GM18867 (cell line): ENCODE measurements around the gene RIC8A.
"Not testable (repeated sequence)": the region's sequence is repeated elsewhere in the genome, so short reads cannot be mapped to it uniquely, and the experiment has no call there.

Source experiments
- ATAC-seq: cut with Tn5 transposase; IDR thresholded peaks from one replicate; pipeline ENCODE4 v1.9.1; 2021; ENCODE audit warnings: mild to moderate bottlenecking, moderate library complexity; ENCODE audit not compliant: unreplicated experiment

RIC8A gene

GRCh38 chr11:207208-207862, at the start of gene RIC8A, which contains the start of gene BET1L:
TSS of gene RIC8A (plus strand) at chr11:207708. CDS start at chr11:208855, 1,147 bp downstream.
TSS of gene BET1L (minus strand) at chr11:207399. CDS start at chr11:207321, 78 bp downstream.
- ATAC-seq = peak; percentile 81

DNA sequence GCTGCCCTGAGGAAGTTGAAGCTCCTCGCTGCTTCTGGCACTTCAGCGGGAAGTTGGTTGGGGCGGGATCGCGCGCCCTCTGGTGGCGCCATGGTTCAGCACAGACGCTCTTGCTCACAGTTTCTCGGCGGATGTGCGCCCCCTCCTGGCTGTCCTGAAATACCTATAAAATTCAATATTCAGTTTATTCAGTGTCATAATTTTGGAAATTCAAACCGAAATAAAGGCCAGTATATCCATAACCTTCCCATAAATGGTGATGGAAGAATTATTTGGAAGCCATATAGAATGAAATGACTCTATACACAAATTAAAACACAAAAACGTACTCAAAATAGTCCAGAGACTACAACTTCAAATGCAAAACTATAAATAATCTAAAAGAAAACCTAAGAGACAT, 27.3 kb upstream of the RIC8A start:
- ATAC-seq = not testable (repeated sequence)

- ATAC-seq = peak; percentile 63
Observed at GRCh38 chr11:189200-189783, 18.2 kb upstream of the RIC8A start.

DNA sequence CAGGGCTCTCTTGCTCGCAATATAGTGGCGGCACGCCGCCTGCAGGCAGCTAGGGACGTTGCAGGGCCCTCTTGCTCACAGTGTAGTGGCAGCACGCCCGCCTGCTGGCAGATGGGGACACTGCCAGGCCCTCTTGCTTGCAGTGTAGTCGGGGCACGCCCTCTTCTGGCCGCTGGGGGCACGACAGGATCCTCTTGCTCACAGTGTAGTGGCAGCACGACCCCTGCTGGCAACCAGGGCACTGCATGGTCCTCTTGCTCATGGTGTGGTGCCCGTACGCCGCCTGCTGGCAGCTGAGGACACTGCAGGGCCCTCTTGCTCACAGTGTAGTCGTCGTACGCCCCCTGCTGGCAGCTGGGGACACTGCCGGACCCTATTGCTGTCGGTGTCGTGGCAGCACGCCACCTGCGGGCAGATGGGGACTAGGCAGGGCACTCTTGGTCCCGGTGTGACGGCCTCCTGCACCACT, 17.6 kb upstream of the RIC8A start:
- ATAC-seq = peak; percentile 71

- not testable (repeated sequence) for ATAC-seq
Observed at GRCh38 chr11:190546-190945, 17.0 kb upstream of the RIC8A start.

GRCh38 chr11:191490-192478, 15.7 kb upstream of the RIC8A start:
- ATAC-seq = peak; percentile 28

DNA sequence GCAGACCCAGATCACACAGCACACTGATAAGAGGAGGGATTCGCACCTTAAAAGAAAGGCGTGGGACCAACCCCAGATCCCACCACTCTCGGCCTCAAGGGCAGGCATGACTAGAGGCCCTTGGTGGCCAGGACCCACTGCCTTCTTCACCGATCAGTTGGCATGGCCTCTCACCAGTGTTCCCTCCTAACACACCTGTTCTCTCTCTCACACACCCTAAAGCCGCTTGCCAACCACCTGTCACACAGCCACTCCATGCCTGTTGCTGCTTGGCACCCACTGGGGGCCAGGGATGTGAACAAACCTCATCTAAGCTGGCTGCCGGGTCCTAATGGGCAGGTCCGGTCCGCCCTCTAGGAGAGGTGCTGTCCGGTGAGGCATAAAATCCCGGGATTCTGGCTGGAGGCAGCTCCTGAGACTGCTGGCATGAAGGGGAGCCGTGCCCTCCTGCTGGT, 14.8 kb upstream of the RIC8A start, which contains the start of gene SCGB1C1:
Gene SCGB1C1 (plus strand): TSS at position 405 of the 455 bp plus-strand sequence. CDS start 22 bp downstream, at position 427.
- ATAC-seq = not testable (repeated sequence)

DNA sequence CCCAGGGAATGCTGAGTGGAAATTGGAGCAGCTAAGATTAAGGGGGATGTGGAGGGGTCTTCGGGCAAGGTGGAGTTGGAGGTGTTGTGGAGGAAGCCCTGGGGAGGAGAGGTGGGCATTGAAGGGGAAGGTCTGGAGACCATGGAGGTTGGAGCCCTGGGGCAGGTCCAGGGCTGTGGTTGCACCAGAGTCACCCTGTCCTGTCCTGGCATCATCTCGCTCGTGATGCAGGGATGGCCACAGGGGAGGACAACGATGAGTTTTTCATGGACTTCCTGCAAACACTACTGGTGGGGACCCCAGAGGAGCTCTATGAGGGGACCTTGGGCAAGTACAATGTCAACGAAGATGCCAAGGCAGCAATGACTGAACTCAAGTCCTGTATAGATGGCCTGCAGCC, 14.0 kb upstream of the RIC8A start:
- ATAC-seq = not testable (repeated sequence)

DNA sequence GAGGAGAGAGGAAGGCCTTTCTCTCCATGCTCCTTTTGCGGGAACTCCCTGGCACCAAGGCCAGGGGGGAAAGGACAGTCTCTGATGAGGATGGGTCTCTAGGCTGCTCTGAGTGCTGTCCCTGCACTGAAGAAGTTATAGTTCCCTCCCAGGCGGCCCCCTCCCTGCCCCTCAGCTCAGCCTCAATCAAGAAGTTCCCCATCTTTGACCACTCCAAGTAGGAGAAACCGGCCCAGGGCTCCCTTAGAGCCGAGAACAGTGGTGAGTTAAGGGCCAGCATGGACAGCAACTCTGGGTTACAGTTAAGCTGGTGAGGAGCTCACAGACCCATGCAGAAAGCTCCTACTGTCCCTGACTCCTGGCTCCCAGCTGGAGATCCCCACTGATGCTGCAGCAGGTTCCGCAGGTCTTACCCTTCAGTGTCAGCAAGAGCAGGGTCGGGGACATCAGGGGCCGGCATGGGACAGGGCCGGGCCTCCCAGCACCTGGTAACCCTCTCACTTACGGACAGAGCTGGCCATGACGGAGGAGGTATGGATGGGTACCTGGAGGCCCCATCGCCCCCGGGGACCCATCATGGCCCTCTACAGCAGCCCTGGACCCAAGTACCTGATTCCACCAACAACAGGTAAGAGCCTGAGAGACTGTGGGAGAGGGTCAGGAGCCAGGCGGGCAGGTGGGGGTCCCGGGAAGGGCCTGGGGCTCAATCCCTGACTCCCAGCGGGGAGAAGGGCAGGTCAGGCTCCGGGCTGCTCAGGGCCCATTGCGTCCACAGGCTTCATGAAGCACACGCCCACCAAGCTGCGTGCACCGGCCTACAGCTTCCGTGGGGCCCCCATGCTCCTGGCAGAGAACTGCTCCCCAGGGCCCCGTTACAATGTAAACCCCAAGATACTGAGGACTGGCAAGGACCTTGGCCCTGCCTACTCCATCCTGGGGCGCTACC, 10.4 kb upstream of the RIC8A start:
- no peak for ATAC-seq

GRCh38 chr11:197741-198235, 9.7 kb upstream of the RIC8A start:
- ATAC-seq = no peak

- ATAC-seq = no peak
Observed at GRCh38 chr11:198236-198806, 9.2 kb upstream of the RIC8A start.

DNA sequence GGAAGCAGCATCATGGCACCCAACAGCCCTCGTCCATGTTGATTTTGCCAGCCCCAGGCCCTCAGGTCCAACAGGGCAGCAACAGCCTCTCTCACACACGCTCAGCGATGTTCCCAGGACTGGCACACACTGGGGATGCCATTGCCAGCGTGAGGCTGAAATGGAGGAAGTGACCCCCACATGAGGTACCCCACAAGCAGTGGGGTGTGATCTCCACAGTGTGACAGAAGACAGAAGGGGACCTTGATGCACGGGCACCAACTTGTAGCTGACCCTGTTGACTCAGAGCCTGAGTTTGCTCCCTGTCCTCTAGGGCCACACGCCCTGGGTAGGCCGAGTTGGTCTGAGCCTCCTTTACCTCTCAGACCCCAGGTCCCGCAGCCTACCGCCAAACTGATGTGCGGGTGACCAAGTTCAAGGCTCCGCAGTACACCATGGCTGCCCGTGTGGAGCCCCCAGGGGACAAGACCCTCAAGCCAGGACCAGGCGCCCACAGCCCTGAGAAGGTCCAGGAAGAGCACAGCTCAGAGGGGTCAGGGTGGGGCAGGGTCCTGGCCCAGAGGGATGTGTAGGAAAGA, 8.4 kb upstream of the RIC8A start:
- no peak for ATAC-seq

GRCh38 chr11:199782-200181, 7.7 kb upstream of the RIC8A start:
- no peak for ATAC-seq

DNA sequence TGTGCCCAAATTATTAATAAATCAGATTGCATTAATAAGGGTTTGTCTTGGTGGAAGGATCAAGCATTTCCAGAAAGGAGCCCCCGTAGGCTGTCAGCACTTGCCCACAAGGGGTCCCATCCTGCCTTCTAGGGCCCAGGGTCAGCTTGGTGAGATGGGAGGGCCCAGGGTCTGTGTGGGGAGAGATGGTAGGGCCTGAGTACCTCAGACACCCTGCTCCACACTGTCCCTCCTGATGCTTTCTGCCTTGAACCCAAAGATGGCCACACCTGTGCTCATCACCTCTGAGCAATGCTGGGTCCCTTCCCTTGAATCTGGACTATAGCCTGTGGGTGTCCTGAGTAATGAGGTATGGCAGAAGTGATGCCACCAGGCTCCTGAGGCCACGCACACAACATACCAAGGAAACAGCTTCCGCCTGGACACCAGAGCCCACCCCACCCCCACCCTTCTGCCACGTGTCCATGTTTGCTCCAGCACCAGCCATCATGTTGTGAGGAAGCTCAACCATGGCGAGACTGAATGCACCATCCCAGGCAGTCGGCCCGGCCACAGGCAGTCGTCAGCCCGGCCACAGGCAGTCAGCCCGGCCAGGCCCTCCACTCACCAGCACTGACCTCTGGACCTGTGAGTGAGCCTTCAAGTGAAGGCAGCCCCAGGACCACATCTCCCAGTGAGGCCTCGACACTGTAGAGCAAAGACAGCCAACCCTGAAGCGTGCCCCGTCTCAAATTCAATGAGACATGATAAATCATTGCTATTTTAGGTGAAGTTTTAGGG, 7.1 kb upstream of the RIC8A start:
- no peak for ATAC-seq

GRCh38 chr11:201966-202365, 5.5 kb upstream of the RIC8A start:
- no peak for ATAC-seq

DNA sequence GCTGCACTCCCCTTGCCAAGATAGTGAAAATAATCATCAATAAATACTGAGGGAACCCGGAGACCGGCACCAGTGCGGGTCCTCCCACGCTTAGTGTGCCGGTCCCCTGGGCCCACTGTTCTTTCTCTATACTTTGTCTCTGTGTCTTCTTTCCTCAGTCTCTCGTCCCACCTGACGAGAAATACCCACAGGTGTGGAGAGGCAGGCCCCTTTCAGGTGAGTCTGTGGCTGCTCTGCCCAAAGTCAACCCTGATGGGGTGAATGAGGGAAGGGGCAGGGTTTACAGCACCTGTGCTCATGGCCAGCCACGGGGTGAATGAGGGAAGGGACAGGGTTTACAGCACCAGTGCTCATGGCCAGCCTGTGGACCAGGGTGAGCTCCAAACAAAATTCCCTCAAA, 5.0 kb upstream of the RIC8A start:
- ATAC-seq = no peak

- no peak for ATAC-seq
Observed at GRCh38 chr11:203056-203944, 4.2 kb upstream of the RIC8A start.
